Fibroblast of villous mesenchyme (primary cell): ENCODE results near the gene CCDC12. TPM values are rescaled to one million over a fixed set of nuclear protein-coding genes. Genes with fewer than 3 reads are reported as not detected.

ENCODE experiments used
- DNase-seq: peaks from one replicate; pipeline ENCODE4 v3.0.0-alpha.2; 2010; ENCODE audit warnings: low read depth
- H3K4me3 ChIP-seq: 2 replicates; pipeline ENCODE4 v1.5.1; 2011; ENCODE audit warnings: low read depth, mild to moderate bottlenecking, low read length
- total RNA-seq: library from RNA; depleted of rRNA; stranded (reverse); fragments of >200 nt; gene quantifications from 2 replicates; pipeline ENCODE4 v1.2.3, GENCODE V29; 2012
- TF ChIP-seq, protein P1 (sequence below): IDR thresholded peaks from 2 replicates; pipeline ENCODE4 v1.5.1; 2012; ENCODE audit warnings: low read depth, mild to moderate bottlenecking, low read length; ENCODE audit not compliant: insufficient read depth

The CCDC12 gene
- total RNA-seq, 1 donor = 18.6 TPM

DNA sequence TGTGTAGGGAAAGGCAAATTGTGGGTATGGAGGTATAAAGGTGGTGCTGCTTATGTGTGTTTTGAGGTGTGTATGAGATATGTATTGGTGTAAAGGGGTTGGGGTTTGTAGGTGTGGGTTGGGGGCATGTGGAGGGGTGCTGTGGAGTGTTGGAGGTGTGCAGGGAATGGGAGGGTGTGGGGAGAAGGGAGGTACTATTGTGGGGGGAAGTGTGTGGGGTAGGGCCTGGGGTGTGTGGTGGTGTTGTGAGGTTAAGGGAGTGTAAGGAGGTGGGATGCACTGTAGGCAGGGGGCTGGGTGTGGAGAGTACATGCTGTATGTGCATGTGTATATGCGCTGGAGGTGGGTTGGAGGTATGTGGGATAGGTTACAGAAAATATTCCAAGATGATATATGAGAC lies 15.7 kb downstream of the CCDC12 start:
- no peak overlapping the region for H3K4me3 ChIP-seq
- no peak for DNase-seq
- TF ChIP-seq, protein P1, sequence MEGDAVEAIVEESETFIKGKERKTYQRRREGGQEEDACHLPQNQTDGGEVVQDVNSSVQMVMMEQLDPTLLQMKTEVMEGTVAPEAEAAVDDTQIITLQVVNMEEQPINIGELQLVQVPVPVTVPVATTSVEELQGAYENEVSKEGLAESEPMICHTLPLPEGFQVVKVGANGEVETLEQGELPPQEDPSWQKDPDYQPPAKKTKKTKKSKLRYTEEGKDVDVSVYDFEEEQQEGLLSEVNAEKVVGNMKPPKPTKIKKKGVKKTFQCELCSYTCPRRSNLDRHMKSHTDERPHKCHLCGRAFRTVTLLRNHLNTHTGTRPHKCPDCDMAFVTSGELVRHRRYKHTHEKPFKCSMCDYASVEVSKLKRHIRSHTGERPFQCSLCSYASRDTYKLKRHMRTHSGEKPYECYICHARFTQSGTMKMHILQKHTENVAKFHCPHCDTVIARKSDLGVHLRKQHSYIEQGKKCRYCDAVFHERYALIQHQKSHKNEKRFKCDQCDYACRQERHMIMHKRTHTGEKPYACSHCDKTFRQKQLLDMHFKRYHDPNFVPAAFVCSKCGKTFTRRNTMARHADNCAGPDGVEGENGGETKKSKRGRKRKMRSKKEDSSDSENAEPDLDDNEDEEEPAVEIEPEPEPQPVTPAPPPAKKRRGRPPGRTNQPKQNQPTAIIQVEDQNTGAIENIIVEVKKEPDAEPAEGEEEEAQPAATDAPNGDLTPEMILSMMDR = no peak

DNA sequence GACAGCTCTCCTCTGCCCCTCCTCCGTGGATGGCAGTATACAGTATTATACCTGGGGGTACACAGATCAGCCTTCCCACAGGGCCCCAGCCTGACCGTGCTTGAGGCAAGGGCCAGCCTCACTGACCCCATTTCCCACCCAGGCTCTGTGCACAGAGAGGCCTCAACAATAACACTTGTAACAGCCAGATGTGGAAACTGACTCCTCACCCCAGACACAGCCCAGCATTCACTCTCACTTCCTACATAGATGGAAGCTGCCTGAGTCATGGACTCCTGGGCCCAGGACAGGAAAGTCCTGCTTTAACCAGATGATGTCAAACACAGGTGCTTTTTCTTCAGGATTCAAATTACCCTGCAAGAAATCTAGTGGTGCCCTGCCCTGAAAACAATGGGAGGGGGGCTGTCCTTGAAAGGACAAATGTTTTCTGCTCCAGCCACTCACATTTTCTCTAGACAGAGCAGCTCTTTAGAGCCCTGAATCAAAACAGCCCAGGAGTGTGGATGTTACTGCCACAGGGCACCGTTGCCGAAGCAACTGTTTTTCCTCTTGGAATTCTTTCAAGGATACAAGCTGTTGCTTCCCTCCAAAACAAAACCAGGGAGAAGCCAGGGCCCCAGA lies 16.4 kb downstream of the CCDC12 start:
- TF ChIP-seq, protein P1 = no peak
- H3K4me3 ChIP-seq = no peak overlapping the region
- peak; percentile 69 for DNase-seq

DNA sequence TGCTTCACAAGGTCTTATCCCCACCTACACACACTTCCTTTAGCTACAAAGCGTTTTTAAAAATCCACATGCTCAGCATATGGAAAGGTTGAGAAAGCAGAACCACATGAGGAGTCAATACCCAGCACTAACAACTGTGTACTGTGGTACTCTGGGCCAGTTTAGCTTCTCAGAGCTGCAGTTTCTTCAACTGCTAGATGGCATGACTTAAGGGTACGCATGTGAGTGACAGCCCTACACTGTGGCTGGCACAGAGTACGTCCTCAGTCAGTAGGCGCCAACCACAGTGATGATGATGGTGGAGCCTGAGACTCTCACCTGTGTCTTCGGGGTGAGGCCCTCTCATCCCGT lies 17.4 kb downstream of the CCDC12 start:
- no peak overlapping the region for H3K4me3 ChIP-seq
- peak; percentile 78 for DNase-seq
- TF ChIP-seq, protein P1 = no peak

DNA sequence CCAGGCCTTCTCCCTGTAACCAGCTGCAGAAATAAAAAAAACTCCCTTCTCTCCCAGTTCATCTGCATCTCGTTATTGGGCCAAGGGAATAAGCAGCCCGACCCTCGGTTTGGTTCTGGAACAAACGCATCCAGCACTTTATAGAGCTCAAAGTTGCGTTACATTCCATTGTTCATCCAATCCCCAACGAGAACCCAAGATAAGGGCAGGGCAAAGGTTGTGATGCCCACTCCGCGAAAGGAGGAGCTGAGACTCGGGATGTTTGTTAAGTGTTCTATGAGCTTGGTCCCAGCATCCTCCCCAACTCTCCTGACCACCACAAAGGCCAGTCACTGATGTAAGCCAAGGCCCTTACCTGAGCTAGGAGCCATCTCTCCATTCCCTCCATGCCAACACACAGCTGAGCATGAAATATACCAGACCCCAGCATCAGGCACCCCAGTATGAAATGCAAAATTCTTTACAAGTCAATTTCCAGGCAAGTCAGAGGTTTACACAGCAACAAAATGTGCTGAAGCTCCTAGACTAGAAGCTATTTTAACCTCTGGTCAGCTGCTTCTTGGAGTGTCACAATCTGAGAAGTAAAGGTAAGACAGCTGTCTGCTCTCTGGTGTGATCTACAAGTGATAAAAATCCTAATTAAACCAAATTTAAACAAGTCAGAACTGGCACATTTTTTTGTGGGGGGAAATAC lies 17.9 kb downstream of the CCDC12 start:
- TF ChIP-seq, protein P1 = no peak
- no peak for DNase-seq
- no peak overlapping the region for H3K4me3 ChIP-seq

DNA sequence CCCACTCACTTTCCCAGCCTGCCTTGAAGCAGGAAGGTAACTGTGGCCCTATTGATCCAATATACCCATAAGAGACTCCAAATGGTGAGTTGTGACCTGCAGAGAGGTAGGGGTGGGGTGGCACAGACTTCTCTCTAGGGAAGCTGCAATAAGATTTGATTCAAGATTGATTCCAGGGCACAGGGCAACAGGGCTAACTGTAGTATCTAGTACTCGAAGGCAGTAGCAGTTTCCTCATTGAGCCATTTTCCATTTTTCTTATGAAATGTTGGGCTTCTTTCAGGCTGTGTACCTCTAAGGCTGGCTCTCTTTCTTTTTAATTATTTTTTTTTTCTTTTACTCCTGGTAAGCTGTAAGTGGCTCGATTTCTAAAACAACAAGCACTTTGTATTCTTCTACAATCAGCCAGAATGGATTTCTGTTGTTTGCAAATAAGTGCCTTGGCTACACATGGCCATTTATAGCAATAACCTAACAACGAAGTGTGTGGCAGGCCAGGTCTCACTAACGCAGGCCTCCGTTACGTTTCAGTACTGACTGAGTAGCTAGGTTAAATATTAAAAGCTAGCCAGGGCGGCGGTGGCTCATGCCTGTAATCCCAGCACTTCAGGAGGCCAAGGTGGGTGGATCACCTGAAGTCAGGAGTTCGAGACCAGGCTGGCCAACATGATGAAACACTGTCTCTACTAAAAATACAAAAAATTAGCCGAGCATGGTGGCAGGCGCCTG lies 19.3 kb downstream of the CCDC12 start:
- TF ChIP-seq, protein P1 = no peak
- DNase-seq = no peak
- H3K4me3 ChIP-seq = no peak overlapping the region

DNA sequence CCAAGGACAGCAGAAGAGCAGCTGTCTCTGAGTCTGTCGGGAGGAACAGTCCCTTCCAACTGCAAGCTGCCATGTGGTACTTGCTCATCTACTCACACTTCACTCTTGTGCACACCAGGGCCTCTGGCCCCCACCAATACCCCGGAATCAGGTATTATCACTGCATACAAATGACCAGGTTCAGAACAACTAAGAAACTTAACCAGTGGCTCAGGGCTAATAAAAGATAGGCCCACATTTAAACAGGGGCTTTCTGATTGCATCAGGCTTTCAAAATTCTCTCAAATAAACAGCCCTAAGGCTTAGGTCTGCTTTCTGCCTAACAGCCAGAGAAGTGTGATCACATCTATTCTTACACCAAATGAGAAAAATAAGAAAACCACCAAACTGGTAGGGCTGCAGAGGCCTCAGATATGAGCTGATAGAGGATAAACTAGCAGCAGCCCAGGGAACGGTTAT lies 20.7 kb downstream of the CCDC12 start:
- DNase-seq = peak; percentile 75
- no peak overlapping the region for H3K4me3 ChIP-seq
- TF ChIP-seq, protein P1 = no peak
